Neural progenitor cell (in vitro differentiated cells): Measurements from ENCODE around the gene NRCAM. TPM values are rescaled to one million over a fixed set of nuclear protein-coding genes. Genes with fewer than 3 reads are reported as not detected.
A peak's percentile ranks its signal among the peaks of the same experiment; 100 is the strongest.

Experiments used
- DNase-seq: peaks from one replicate; pipeline ENCODE4 v3.0.0-alpha.2; 2016; ENCODE audit warnings: low spot score
- H2AFZ ChIP-seq: fragments of 200-600 bp; sonication (generic); replicated peaks from 2 replicates; pipeline ENCODE4 v1.6.1; 2016; ENCODE audit warnings: antibody characterized with exemption
- H3F3A ChIP-seq: fragments of 200-600 bp; sonication (generic); 2 replicates; pipeline ENCODE4 v1.6.1; 2016; ENCODE audit warnings: antibody characterized with exemption, low read depth
- H3K27ac ChIP-seq: fragments of 200-600 bp; sonication (generic); 2 replicates; pipeline ENCODE4 v1.5.1; 2016; ENCODE audit warnings: mild to moderate bottlenecking
- H3K27me3 ChIP-seq: fragments of 200-600 bp; sonication (generic); 2 replicates; pipeline ENCODE4 v1.6.1; 2016; ENCODE audit warnings: mild to moderate bottlenecking, moderate library complexity
- H3K36me3 ChIP-seq: fragments of 200-600 bp; sonication (generic); 2 replicates; pipeline ENCODE4 v1.5.1; 2016
- H3K4me1 ChIP-seq: fragments of 200-600 bp; sonication (generic); 2 replicates; pipeline ENCODE4 v1.6.1; 2016; ENCODE audit warnings: mixed run types
- H3K4me2 ChIP-seq: fragments of 200-600 bp; sonication (generic); 2 replicates; pipeline ENCODE4 v1.6.1; 2016
- H3K4me3 ChIP-seq: fragments of 200-600 bp; sonication (generic); 2 replicates; pipeline ENCODE4 v1.5.1; 2016
- H3K79me2 ChIP-seq: fragments of 200-600 bp; sonication (generic); 2 replicates; pipeline ENCODE4 v1.6.1; 2016; ENCODE audit warnings: low read depth
- H3K9ac ChIP-seq: fragments of 200-600 bp; sonication (generic); 2 replicates; pipeline ENCODE4 v1.6.1; 2016
- H3K9me3 ChIP-seq: fragments of 200-600 bp; sonication (generic); 2 replicates; pipeline ENCODE4 v1.5.1; 2016; ENCODE audit warnings: low read depth
- H4K20me1 ChIP-seq: fragments of 200-600 bp; sonication (generic); 2 replicates; pipeline ENCODE4 v1.6.1; 2016; ENCODE audit warnings: low read depth
- H3K27ac Mint-ChIP-seq: 3 replicates; pipeline ENCODE4 v1.8.0; 2021; ENCODE audit warnings: mixed read lengths
- H3K27me3 Mint-ChIP-seq: 2 replicates; pipeline ENCODE4 v1.8.0; 2022; ENCODE audit warnings: low read depth, mild to moderate bottlenecking, inconsistent platforms, moderate library complexity, mixed read lengths; ENCODE audit not compliant: insufficient read depth
- H3K36me3 Mint-ChIP-seq: 3 replicates; pipeline ENCODE4 v1.8.0; 2021; ENCODE audit warnings: mixed read lengths
- H3K4me1 Mint-ChIP-seq: 3 replicates; pipeline ENCODE4 v1.8.0; 2021; ENCODE audit warnings: mixed read lengths
- H3K4me3 Mint-ChIP-seq: 3 replicates; pipeline ENCODE4 v1.8.0; 2021; ENCODE audit warnings: mild to moderate bottlenecking, moderate library complexity, mixed read lengths
- H3K9me3 Mint-ChIP-seq: 3 replicates; pipeline ENCODE4 v1.8.0; 2020; ENCODE audit warnings: mixed read lengths
- EZH2 ChIP-seq: fragments of 200-600 bp; sonication (generic); IDR thresholded peaks from 2 replicates; pipeline ENCODE4 v1.6.1; 2017; ENCODE audit warnings: antibody characterized with exemption, mild to moderate bottlenecking, moderate library complexity
- EZH2phosphoT487 ChIP-seq: fragments of 200-600 bp; sonication (generic); IDR thresholded peaks from 2 replicates; pipeline ENCODE4 v1.6.1; 2017; ENCODE audit warnings: antibody characterized with exemption
- total RNA-seq: library from RNA; depleted of rRNA; stranded (reverse); fragments of >200 nt; gene quantifications from 2 replicates; pipeline ENCODE4 v1.2.3, GENCODE V29; 2015; ENCODE audit warnings: low replicate concordance
- TF ChIP-seq, protein P1 (sequence below): fragments of 200-600 bp; sonication (generic); IDR thresholded peaks from 2 replicates; pipeline ENCODE4 v1.5.1; 2017; ENCODE audit warnings: antibody characterized with exemption, mild to moderate bottlenecking

The NRCAM gene
- total RNA-seq, 1 donor from 2014 or later, result 104 TPM

DNA sequence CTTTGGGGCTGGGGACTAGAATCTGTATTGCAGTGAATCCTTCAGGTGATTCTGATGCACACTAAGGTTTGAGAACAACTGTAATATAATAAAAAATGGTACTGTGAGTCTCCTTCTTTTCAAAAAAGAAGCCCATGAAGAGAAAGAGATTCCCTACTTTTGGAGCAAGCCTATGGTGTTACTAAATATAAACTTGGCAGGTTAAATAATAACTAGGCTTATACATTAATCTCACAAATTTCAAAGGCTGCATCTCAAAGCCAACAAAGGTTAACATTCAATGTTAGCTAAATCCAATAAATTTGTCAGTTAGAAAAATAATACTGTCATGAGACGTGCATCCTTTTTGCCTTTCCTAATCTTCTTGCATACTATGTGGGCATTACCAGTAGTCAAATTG, 166.4 kb downstream of the NRCAM start:
- H3K4me1 ChIP-seq, result peaks cover 65% of the 10 kb centered on the region
- Mint-ChIP-seq H3K36me3 (no peaks in the 10 kb centered on the region), H3K27me3 (no peaks in the 10 kb centered on the region), H3K27ac (no peak overlapping the region), H3K4me3 (no peak overlapping the region), H3K4me1 (peaks cover 39% of the 10 kb centered on the region), H3K9me3 (no peaks in the 10 kb centered on the region)
- H3F3A ChIP-seq, result peaks cover 42% of the 10 kb centered on the region
- peak overlapping the region; percentile 64 for H3K4me2 ChIP-seq
- H3K36me3 ChIP-seq, result no peaks in the 10 kb centered on the region
- TF ChIP-seq, protein P1, sequence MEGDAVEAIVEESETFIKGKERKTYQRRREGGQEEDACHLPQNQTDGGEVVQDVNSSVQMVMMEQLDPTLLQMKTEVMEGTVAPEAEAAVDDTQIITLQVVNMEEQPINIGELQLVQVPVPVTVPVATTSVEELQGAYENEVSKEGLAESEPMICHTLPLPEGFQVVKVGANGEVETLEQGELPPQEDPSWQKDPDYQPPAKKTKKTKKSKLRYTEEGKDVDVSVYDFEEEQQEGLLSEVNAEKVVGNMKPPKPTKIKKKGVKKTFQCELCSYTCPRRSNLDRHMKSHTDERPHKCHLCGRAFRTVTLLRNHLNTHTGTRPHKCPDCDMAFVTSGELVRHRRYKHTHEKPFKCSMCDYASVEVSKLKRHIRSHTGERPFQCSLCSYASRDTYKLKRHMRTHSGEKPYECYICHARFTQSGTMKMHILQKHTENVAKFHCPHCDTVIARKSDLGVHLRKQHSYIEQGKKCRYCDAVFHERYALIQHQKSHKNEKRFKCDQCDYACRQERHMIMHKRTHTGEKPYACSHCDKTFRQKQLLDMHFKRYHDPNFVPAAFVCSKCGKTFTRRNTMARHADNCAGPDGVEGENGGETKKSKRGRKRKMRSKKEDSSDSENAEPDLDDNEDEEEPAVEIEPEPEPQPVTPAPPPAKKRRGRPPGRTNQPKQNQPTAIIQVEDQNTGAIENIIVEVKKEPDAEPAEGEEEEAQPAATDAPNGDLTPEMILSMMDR, result no peak
- no peak for TF ChIP-seq EZH2
- TF ChIP-seq EZH2phosphoT487, result no peak
- H3K9ac ChIP-seq, result no peak overlapping the region
- no peaks in the 10 kb centered on the region for H3K27me3 ChIP-seq
- no peak overlapping the region for H2AFZ ChIP-seq
- H3K27ac ChIP-seq, result peak overlapping the region; percentile 55
- peaks cover 10% of the 10 kb centered on the region for H3K79me2 ChIP-seq
- DNase-seq, result no peak
- no peaks in the 10 kb centered on the region for H3K9me3 ChIP-seq
- no peak overlapping the region for H3K4me3 ChIP-seq
- no peaks in the 10 kb centered on the region for H4K20me1 ChIP-seq

DNA sequence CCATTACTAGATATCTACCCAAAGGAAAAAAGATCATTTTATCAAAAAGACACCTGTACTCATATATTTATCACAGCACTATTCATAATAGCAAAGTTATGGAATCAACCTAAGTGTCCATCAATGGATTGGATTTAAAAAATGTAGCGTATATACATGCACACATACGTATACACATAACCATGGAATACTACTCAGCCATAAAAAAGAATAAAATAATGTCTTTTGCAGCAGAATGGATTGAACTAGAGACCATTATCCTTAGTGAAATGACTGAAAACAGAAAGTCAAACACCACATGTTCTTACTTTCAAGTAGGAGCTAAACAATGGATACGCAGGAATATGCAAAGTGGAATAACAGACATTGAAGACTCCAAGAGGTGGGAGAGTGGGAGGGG, 168.4 kb downstream of the NRCAM start:
- Histone ChIP-seq H4K20me1 (no peaks in the 10 kb centered on the region), H3F3A (peaks cover 45% of the 10 kb centered on the region), H3K4me3 (no peak overlapping the region), H3K4me2 (no peak overlapping the region), H3K79me2 (peaks cover 10% of the 10 kb centered on the region), H3K9me3 (no peaks in the 10 kb centered on the region), H2AFZ (no peak overlapping the region), H3K27ac (no peak overlapping the region), H3K36me3 (no peaks in the 10 kb centered on the region), H3K9ac (no peak overlapping the region), H3K4me1 (peaks cover 54% of the 10 kb centered on the region), H3K27me3 (no peaks in the 10 kb centered on the region)
- no peak for DNase-seq
- H3K36me3 Mint-ChIP-seq, result no peaks in the 10 kb centered on the region
- peaks cover 26% of the 10 kb centered on the region for H3K4me1 Mint-ChIP-seq
- H3K9me3 Mint-ChIP-seq, result no peaks in the 10 kb centered on the region
- H3K27me3 Mint-ChIP-seq, result no peaks in the 10 kb centered on the region
- TF ChIP-seq EZH2phosphoT487, result no peak
- no peak for TF ChIP-seq EZH2
- TF ChIP-seq, protein P1, result no peak
- H3K27ac Mint-ChIP-seq, result no peak overlapping the region
- no peak overlapping the region for H3K4me3 Mint-ChIP-seq

DNA sequence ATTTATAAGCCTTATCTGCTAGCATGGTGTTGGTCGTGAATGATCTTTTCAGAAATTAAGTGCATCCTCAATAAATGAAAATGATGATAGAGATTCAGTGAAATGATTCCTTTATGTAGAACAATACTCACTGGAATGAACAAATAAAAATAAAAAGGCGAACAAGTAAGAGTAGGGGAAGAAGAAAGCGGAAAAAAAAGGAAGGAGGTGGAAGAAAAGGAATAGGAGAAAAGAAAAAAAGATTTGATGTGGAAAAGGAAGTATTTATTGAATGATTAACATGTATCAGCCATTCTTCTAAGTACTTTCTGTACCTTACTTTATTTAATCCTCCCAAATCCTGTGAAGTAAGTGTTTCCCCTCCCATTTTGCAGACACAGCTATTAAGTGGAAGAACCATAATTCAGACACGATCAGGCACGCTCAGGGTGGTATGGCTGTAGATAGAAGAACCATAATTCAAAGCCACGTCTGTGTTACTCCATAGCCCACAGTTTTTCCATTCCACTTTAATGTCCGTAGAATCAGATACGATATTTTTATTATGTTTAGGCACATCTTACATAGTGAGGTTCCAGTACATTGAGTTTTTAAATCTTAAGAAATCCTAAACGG, 169.8 kb downstream of the NRCAM start:
- Mint-ChIP-seq H3K4me3 (no peak overlapping the region), H3K36me3 (no peaks in the 10 kb centered on the region), H3K4me1 (peaks cover 14% of the 10 kb centered on the region), H3K27me3 (no peaks in the 10 kb centered on the region), H3K27ac (no peak overlapping the region), H3K9me3 (no peaks in the 10 kb centered on the region)
- Histone ChIP-seq H4K20me1 (no peaks in the 10 kb centered on the region), H2AFZ (no peak overlapping the region), H3K27me3 (no peaks in the 10 kb centered on the region), H3K4me1 (peaks cover 39% of the 10 kb centered on the region), H3K9ac (no peak overlapping the region), H3K79me2 (peaks cover 10% of the 10 kb centered on the region), H3K4me3 (no peak overlapping the region), H3K36me3 (no peaks in the 10 kb centered on the region), H3F3A (peaks cover 30% of the 10 kb centered on the region), H3K4me2 (no peak overlapping the region), H3K27ac (no peak overlapping the region), H3K9me3 (no peaks in the 10 kb centered on the region)
- no peak for DNase-seq
- TF ChIP-seq EZH2phosphoT487 (no peak), EZH2 (no peak)
- TF ChIP-seq, protein P1, result no peak
